Endothelial cell (in vitro differentiated cells): ENCODE measurements around the gene F11R. TPM values are rescaled to one million over a fixed set of nuclear protein-coding genes. Genes with fewer than 3 reads are reported as not detected.
A peak's percentile ranks its signal among the peaks of the same experiment; 100 is the strongest.

ENCODE experiments used
- DNase-seq: peaks from one replicate; pipeline ENCODE4 v3.0.0; 2021; ENCODE audit warnings: low spot score
- H3K27ac Mint-ChIP-seq: one replicate; pipeline ENCODE4 v1.8.0; 2021; ENCODE audit warnings: mixed read lengths, inconsistent platforms; ENCODE audit not compliant: unreplicated experiment
- H3K27me3 Mint-ChIP-seq: one replicate; pipeline ENCODE4 v1.8.0; 2021; ENCODE audit warnings: mild to moderate bottlenecking, moderate library complexity, mixed read lengths, inconsistent platforms; ENCODE audit not compliant: unreplicated experiment
- H3K36me3 Mint-ChIP-seq: one replicate; pipeline ENCODE4 v1.8.0; 2021; ENCODE audit warnings: mild to moderate bottlenecking, low read depth, mixed read lengths, inconsistent platforms; ENCODE audit not compliant: unreplicated experiment
- H3K4me1 Mint-ChIP-seq: one replicate; pipeline ENCODE4 v1.8.0; 2021; ENCODE audit warnings: mild to moderate bottlenecking, mixed read lengths, inconsistent platforms; ENCODE audit not compliant: unreplicated experiment
- H3K4me3 Mint-ChIP-seq: one replicate; pipeline ENCODE4 v1.8.0; 2021; ENCODE audit warnings: mild to moderate bottlenecking, mixed read lengths, inconsistent platforms; ENCODE audit not compliant: unreplicated experiment
- H3K9me3 Mint-ChIP-seq: one replicate; pipeline ENCODE4 v1.8.0; 2021; ENCODE audit warnings: mixed read lengths, inconsistent platforms; ENCODE audit not compliant: unreplicated experiment
- CTCF ChIP-seq: fragments of 200-600 bp; sonication (generic); IDR thresholded peaks from one replicate; pipeline ENCODE4 v1.5.0; 2021; ENCODE audit warnings: antibody characterized with exemption; ENCODE audit not compliant: unreplicated experiment
- total RNA-seq: library from RNA; stranded (reverse); fragmentation: NEBNext Ultra II Directional; extraction: Animal tissue kit (Norgen Biotek cat#: 25700); gene quantifications from one replicate; pipeline ENCODE4 v1.2.1, GENCODE V29; 2021; ENCODE audit not compliant: unreplicated experiment

The F11R gene
- total RNA-seq, 1 donor from 2014 or later: 361 TPM

- peaks cover 32% of the 10 kb centered on the region for H3K4me1 Mint-ChIP-seq
- H3K36me3 Mint-ChIP-seq: peaks cover 53% of the 10 kb centered on the region
- H3K27ac Mint-ChIP-seq: peak overlapping the region; percentile 99
- peaks cover 8% of the 10 kb centered on the region for H3K9me3 Mint-ChIP-seq
- no peak for DNase-seq
- H3K27me3 Mint-ChIP-seq: peaks cover 19% of the 10 kb centered on the region
- H3K4me3 Mint-ChIP-seq: peak overlapping the region; percentile 99
- TF ChIP-seq CTCF: no peak
Measured at GRCh38 chr1:161044535-161044907, 23.6 kb upstream of the F11R start.

GRCh38 chr1:161039546-161039945, 18.6 kb upstream of the F11R start:
- TF ChIP-seq CTCF: no peak
- peak overlapping the region; percentile 83 for H3K4me3 Mint-ChIP-seq
- H3K36me3 Mint-ChIP-seq: peaks cover 35% of the 10 kb centered on the region
- no peak for DNase-seq
- no peaks in the 10 kb centered on the region for H3K9me3 Mint-ChIP-seq
- no peak overlapping the region for H3K27ac Mint-ChIP-seq
- peaks cover 3% of the 10 kb centered on the region for H3K27me3 Mint-ChIP-seq
- peaks cover 20% of the 10 kb centered on the region for H3K4me1 Mint-ChIP-seq

- H3K4me3 Mint-ChIP-seq: peak overlapping the region; percentile 83
- peaks cover 3% of the 10 kb centered on the region for H3K27me3 Mint-ChIP-seq
- no peaks in the 10 kb centered on the region for H3K9me3 Mint-ChIP-seq
- H3K27ac Mint-ChIP-seq: no peak overlapping the region
- no peak for DNase-seq
- no peak for TF ChIP-seq CTCF
- peaks cover 17% of the 10 kb centered on the region for H3K4me1 Mint-ChIP-seq
- H3K36me3 Mint-ChIP-seq: peaks cover 31% of the 10 kb centered on the region
Measured at GRCh38 chr1:161039154-161039545, 18.2 kb upstream of the F11R start.

- Mint-ChIP-seq H3K4me3 (peak within 1 kb of the TSS; percentile 83), H3K9me3 (no peaks in the 10 kb centered on the region), H3K27me3 (peaks cover 3% of the 10 kb centered on the region), H3K4me1 (peaks cover 14% of the 10 kb centered on the region), H3K36me3 (peaks cover 31% of the 10 kb centered on the region), H3K27ac (no peak within 1 kb of the TSS)
- DNase-seq: peak; percentile 49
- no peak for TF ChIP-seq CTCF
Measured at GRCh38 chr1:161038523-161039153, 17.7 kb upstream of the F11R start, which contains the start of gene TSTD1. TSS of gene TSTD1 (minus strand) at chr1:161038964. CDS start at chr1:161038889, 75 bp downstream.

- Mint-ChIP-seq H3K36me3 (peaks cover 31% of the 10 kb centered on the region), H3K4me1 (peaks cover 12% of the 10 kb centered on the region), H3K27me3 (peaks cover 3% of the 10 kb centered on the region), H3K27ac (no peak overlapping the region), H3K9me3 (no peaks in the 10 kb centered on the region), H3K4me3 (peak overlapping the region; percentile 74)
- DNase-seq: no peak
- no peak for TF ChIP-seq CTCF
Measured at GRCh38 chr1:161037661-161038522, 16.9 kb upstream of the F11R start.
